HG03565 (cell line): ENCODE results near the gene CASZ1.

Experiments used
- ATAC-seq: cut with Tn5 transposase; IDR thresholded peaks from one replicate; pipeline ENCODE4 v1.9.1; 2021; ENCODE audit warnings: mild to moderate bottlenecking, moderate library complexity; ENCODE audit not compliant: unreplicated experiment

Gene CASZ1

GRCh38 chr1:10691075-10691739, 105.2 kb downstream of the CASZ1 start:
- ATAC-seq: no peak

GRCh38 chr1:10690484-10690883, 106.0 kb downstream of the CASZ1 start:
- ATAC-seq: no peak

GRCh38 chr1:10688409-10688786, 108.0 kb downstream of the CASZ1 start:
- no peak for ATAC-seq

GRCh38 chr1:10687782-10688408, 108.6 kb downstream of the CASZ1 start:
- no peak for ATAC-seq

- ATAC-seq: no peak
These were observed 109.2 kb downstream of the CASZ1 start for GRCh38 chr1:10687251-10687651.

GRCh38 chr1:10686404-10687040, 109.9 kb downstream of the CASZ1 start:
- ATAC-seq: no peak

GRCh38 chr1:10685808-10686403, 110.5 kb downstream of the CASZ1 start:
- ATAC-seq: no peak

GRCh38 chr1:10685196-10685807, 111.1 kb downstream of the CASZ1 start:
- ATAC-seq: no peak

GRCh38 chr1:10684221-10684620, 112.2 kb downstream of the CASZ1 start:
- ATAC-seq: no peak

- no peak for ATAC-seq
These were observed 113.8 kb downstream of the CASZ1 start for GRCh38 chr1:10682449-10683309.

- ATAC-seq: no peak
These were observed 114.4 kb downstream of the CASZ1 start for GRCh38 chr1:10682108-10682445.

GRCh38 chr1:10681296-10682107, 114.9 kb downstream of the CASZ1 start:
- no peak for ATAC-seq

- ATAC-seq: no peak
These were observed 116.0 kb downstream of the CASZ1 start for GRCh38 chr1:10680487-10680886.

GRCh38 chr1:10679496-10680220, 116.8 kb downstream of the CASZ1 start:
- ATAC-seq: no peak

- ATAC-seq: no peak
These were observed 117.6 kb downstream of the CASZ1 start for GRCh38 chr1:10678852-10679251.

GRCh38 chr1:10678402-10678801, 118.0 kb downstream of the CASZ1 start:
- no peak for ATAC-seq

- no peak for ATAC-seq
These were observed 118.7 kb downstream of the CASZ1 start for GRCh38 chr1:10677491-10678391.

- no peak for ATAC-seq
These were observed 119.5 kb downstream of the CASZ1 start for GRCh38 chr1:10676963-10677362.
